Fibroblast of the conjunctiva (primary cell): ENCODE results near the gene LSS.

Experiments
- DNase-seq: peaks from one replicate; pipeline ENCODE4 v3.0.0-alpha.2; 2010; ENCODE audit warnings: low read depth

LSS gene

DNA sequence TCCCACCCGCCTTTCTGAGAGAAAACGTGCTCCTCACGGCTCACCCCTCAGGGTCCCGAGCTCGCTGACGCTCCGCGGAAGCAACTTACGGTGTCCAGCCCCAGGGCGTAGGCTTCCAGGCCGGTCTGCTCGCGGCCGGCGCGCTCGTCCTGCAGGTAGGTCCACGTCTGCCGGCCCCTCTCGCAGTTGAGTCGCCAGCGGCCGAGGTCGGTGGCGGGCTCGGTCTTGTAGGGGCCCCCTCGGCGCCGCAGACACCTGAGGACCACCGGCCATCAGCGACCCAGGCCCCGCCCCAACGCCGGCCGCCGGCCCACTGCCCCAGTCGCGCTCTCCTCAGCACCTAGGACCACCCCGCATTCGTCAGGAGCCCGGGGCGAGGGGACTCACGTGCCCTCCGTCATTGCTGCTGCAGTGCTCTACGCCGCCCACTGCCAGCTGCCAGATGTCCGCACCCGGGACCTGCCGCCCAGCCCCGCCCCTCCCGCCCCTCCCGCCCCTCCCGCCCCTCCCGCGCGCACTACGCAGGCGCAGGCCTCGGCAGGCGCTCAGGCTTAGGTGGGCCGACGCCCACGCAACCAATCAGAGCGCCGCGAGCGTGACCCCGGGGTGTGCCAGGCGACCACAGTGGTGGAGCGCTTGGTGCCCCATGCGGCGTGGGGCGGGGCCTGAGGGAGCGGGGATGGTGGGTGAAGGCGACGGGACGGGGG is at the start of gene LSS:
TSS of gene LSS (minus strand) at position 430 of the 707 bp plus-strand sequence. CDS start at position 401, 29 bp downstream.
- DNase-seq = peak; percentile 99

DNA sequence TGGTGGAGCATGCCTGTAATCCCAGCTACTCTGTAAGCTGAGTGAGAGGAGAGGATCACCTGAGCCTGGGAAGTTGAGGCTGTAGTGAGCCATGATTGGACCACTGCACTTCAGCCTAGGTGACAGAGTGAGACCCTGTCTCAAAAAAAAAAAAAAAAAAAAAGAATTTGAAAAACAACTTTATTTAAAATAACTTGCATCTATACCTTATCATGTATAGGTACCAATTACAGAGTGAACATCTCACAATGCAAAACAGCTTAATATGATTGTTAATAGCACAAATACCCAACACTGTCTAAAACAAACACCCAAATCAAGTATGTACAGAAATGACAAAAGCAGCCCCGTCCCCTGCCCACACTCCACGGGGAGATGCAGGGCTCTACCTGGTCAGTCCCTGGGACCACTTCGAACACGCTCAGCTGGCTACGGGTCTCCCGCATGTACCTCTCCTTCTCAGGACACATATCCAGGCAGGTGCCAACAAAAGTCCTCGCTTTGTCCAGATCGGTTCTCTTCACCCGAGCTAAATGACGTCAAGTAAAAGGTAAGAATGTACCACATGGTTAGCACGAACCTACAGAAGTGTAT is 46.3 kb upstream of the LSS start:
- no peak for DNase-seq

GRCh38 chr21:46273341-46273740 is 44.8 kb upstream of the LSS start:
- no peak for DNase-seq

DNA sequence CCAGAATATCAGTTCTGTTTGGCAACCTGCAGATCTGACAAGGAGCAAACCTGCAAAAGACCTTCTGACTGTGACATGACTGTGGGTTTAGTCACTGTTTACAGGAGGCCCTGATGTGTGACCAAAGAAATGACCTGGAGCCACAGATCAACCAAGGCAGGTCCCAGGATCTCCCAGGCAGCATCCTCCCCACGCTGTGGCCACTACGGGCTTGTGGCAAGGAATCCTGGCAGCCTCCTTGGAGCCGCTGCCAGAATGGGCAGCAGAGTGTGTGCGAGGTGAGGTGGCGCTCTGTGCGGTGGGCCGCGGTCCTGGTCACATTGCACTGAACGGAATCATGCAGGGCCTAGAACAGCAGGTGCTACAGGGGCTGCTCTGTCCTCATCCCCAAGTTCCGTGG is 40.9 kb upstream of the LSS start:
- no peak for DNase-seq

- no peak for DNase-seq
Observed at GRCh38 chr21:46268371-46268770, 39.8 kb upstream of the LSS start.

DNA sequence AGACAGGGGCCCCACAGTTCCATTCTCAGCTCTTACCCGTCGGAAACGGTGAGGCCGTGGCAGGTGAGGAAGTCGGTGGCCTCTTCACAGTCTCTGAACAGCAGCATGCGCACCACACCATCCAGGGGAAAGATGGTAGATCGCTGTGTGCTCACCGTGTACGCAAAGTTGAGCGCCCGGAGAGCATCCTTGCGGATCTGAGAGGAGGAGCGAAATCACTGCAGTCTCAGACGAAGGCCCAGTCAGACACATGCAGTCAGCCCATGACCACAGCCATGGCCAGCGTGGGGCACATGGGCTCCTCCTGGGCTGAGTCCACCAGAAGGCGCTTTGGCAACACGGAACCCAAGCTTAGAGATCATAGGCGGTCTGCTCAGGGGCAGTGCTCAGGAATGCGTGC is 38.4 kb upstream of the LSS start:
- no peak for DNase-seq

GRCh38 chr21:46265736-46266525 is 37.4 kb upstream of the LSS start:
- DNase-seq = no peak

DNA sequence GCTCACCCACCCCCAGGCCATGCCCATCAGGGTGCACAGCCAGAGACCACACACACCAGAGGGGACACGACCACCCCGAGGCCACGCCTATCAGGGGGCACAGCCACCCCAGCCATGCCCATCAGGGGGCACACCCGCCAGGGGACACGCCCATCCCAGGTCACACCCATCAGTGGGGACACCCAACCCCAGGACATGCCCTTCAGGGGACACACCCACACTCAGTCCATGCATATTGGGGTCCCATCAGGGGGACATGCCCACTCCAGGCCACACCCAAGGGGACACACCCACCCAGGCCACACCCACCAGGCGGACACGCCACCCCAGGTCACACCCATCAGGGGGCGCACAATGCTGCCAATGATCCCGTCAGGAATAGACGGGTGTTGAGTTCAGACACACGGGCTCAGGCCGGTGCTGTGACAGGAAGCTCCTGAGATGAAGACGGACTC is 36.1 kb upstream of the LSS start:
- DNase-seq = no peak

- no peak for DNase-seq
Observed at GRCh38 chr21:46264046-46264689, 35.6 kb upstream of the LSS start.

DNA sequence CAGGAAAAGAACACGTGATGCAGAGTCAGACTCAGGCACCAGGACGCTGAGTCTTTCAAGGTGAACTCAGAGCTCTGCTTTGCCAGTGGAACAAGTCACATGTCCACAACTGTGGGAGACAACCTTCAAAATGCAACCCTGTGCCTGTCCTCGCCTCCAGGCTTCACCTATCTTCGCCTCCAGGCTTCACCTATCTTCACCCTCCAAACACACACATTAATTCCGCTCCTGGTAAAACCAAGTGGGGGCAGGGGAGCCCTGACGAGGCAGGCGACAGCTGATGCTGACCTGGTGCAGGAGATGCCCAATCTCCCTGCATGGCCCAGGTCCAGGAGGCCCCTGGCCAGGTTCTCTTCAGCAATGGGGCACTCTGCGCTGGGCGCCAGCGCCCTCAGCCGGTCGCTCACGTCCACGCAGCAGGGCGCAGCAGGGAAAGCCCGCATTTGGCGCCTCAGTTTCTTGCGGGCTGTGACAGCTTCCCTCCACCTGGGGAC is 28.0 kb upstream of the LSS start:
- DNase-seq = no peak

GRCh38 chr21:46255758-46256337 is 27.3 kb upstream of the LSS start:
- no peak for DNase-seq

DNA sequence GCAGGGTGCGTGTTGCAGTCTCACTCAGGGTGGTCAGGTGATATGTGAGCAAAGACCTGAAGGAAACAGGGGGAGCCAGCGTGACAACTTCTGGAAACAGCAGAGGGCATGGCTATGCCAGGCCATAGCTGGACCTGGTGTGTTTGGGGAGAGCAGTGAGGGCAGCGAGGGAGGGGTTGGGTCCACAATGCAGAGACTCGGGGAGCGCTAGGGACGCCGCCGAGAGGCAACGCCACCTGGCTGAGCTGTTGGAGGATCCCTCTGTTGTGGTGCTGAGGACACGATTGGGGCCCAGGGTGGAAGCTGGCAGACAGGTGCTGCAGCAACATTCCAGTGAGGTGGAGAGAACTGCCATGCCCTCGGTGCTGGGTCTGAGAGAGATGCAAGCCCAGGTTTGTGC is 26.6 kb upstream of the LSS start:
- DNase-seq = no peak

DNA sequence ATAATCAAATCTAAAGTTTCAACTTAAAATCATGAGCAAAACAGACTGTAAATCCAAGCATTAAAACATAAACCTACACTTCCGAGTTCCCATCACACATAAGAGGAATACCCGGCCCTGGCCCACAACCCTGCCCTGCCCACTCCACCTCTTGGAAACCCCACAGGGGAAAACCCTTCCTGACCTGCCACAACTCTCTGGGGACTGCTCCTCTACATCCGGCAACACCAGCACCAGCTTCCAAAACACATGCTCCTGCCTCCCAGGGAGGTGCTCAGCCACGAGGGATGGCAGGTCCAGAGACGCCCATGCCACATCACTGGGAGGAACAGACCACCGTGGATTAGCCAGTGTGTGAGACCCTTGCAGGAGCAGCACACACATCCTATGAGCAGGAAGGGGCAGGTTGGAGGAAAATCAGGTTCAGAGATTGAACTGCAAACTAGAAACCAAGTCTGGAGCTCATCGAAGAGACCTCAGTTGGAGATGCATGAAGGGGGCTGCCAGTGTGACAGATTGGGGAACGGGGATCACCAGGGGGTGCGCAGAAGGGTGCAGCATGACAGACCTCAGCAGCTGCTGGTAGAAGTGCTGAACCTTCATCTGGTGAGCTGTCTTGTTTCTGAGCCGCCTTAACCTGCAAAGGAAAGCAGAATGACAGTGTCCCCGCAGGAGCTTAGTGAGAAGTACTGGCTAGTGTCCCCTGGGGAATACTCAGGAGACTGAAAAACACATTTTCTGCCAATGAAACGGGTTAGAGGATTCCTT is 25.8 kb upstream of the LSS start:
- DNase-seq = no peak

DNA sequence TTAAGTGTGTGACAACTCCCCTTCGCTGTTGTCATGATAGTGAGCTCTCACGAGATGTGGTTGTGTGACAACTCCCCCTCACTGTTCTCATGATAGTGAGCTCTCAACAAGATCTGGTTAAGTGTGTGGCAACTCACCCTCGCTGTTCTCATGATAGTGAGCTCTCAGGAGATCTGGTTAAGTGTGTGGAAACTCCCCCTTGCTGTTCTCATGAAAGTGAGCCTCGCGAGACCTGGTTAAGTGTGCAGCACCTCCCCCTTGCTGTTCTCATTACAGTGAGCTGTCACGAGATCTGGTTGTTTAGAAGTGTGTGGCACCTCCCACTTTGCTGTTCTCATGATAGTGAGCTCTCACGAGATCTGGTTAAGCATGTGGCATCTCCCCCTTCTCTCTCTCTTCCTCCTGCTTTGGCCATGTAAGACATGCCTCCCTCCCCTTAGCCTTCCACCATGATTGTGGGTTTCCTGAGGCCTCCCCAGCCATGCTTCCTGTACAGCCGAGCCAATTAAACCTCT is 25.1 kb upstream of the LSS start:
- no peak for DNase-seq

DNA sequence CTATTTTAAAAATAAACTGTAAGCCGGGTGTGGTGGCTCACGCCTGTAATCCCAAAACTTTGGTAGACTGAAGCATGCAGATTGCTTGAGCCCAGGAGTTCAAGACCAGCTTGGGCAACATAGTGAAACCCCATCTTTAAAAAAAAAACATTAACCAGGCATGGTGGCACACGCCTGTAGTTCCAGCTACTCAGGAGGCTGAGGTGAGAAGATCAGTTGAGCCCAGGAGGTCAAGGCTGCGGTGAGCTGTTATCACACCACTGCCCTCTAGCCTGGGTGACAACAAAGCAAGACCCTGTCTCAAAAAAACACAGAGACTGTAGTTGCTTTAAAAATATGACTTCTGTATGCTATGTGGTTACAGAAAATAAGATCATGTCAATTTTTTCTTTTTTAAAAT is 24.3 kb upstream of the LSS start:
- DNase-seq = no peak

GRCh38 chr21:46250146-46250725 is 21.7 kb upstream of the LSS start:
- DNase-seq = no peak

- no peak for DNase-seq
Observed at GRCh38 chr21:46248827-46249226, 20.3 kb upstream of the LSS start.

- no peak for DNase-seq
Observed at GRCh38 chr21:46248422-46248782, 19.8 kb upstream of the LSS start.

DNA sequence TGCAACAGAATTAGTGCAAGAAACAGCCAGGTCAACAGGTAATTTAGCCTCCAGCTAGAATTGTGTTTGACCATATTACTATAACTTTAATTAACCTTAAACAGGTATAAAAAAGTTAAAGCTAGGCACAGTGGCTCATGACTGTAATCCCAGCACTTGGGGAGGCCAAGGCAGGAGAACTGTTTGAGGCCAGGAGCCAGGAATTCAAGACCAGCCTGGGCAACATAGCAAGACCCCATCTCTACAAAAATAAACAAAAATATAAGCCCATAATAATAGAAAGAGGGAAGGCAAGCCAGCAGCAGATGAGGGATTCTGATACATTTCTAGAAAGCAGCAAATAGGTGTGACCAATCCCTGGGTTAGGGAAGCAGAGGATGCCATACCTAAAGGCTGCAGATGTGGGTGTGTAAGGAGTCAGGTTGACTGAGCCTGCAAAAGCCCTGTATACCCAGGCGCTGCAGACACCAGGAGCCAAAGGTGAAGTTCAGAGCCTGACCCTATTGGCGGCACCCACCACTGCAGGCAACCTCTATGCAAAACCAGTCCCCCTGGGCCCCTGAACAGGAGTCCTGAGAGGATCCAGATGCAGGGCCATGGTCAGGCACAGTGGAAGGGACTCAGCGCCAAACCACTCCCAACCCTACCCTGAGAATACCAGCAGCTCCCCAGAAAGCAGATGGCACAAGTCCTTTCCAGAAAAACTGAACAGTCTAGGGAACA is 19.3 kb upstream of the LSS start:
- DNase-seq = no peak

DNA sequence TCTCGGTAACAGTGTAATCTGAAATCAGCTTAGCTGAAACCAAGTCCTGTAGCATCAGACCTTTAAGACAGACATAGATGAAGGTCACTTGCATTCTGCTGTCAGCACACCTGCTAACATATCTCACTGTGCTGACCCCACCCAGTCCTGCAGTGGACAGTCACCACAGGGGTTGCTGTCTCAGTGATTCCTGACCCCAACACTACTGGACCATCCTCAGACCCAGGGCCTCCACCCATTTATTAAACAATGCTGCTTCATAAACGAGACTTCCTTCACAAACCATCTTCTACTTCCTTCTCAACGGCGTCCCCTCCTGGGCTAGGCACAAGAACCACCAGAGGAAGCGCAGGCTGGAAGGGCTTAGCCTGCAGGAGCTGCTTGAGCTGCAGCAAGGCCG is 17.8 kb upstream of the LSS start:
- no peak for DNase-seq
